Activated CD4-positive, CD25-positive, alpha-beta regulatory T cell (primary cell): Measurements from ENCODE around the gene DHRS4L2.
"Not testable (repeated sequence)": the region's sequence is repeated elsewhere in the genome, so short reads cannot be mapped to it uniquely, and the experiment has no call there.

Source experiments
- DNase-seq, 4 experiments: peaks; one replicate each; lab custom pipeline; 2025; lab: John Stamatoyannopoulos, UW

The DHRS4L2 gene

DNA sequence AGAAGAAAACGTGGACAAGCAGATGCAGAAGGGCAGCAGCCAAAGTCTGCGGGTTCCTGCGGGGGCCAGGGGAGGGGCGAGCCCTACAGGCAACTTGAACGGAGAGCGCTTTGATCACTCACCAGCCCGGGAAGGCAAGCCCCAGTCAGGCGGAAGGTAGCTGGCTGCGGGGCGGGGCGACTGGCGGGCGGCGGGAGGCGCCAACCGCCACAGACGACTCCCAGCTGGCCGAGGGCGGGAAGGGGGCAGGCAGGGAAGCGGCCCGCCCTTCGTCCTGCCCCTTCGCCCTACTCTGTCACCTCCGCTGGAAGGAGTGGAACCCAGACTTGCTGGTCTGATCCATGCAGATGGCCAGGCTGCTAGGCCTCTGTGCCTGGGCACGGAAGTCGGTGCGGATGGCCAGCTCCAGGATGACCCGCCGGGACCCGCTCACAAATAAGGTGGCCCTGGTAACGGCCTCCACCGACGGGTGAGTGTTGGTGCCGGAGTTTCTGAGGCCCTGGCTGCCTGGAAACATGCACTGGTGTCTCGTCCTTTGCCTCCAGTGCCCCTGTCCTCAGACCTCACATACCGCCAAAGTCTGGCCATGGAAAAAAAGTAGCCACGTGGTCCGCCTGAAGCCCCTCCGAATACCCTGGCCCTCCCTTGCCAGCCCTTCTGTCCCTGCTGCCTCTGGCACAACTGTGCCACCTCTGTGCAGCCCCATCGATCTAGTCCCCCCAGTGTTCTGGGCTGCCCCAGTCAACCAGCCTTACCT is at the start of gene DHRS4L2:
TSS of gene DHRS4L2 (plus strand) at position 323 of the 757 bp plus-strand sequence. CDS start at position 342, 19 bp downstream.
- DNase-seq, result peak; percentile 41 to 54 (median 48)

DNA sequence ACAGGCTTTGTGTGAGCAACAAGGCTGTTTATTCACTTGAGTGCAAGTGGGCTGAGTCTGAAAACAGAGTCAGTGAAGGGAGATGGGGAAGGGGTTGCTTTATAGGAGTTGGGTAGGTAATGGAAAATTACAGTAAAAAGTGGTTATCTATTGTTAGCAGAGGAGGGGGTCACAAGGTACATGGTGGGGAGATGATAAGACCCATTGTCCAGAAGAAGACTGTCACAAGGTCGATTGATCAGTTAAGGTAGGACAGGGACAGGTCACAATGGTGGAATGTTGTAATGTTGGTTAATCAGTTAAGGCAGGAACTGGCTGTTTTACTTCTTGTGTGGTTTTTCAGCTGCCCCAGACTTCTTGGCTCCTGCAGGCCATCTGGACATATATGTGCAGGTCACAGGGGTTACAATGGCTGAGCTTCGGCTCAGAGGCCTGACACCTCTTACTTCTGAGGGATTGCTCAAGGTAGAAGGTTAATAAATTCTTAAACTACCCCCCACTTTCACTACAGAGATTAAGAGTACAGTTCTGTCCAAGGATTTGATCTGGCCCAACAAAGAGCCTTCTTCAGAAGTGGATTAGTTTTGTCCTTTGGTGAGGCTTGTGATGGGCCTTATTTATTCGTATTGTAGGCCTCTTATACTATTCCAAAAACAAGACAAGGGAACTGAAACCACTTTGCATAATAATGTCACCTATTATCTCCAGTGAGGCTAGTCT is 49.0 kb upstream of the DHRS4L2 start:
- DNase-seq, result no peak

DNA sequence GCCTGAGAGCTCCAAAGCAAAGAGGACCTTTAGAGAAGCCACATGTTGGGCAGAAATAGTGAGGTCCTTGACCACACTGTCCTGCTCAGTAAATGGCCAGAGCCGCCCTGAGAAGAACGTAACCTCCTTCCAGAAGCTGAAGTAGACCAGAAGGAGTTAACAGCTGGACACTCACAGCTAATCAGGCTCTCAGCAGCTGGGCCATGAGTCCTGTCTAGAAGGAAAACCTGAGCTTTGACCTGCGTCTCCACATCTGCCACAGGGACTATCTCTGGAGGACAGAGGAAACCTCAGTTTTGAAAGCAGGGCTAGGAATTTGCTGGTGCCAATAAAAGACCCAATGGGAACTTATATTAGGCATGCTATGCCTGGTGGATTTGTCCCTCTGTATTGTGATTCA is 47.5 kb upstream of the DHRS4L2 start:
- DNase-seq, result no peak

DNA sequence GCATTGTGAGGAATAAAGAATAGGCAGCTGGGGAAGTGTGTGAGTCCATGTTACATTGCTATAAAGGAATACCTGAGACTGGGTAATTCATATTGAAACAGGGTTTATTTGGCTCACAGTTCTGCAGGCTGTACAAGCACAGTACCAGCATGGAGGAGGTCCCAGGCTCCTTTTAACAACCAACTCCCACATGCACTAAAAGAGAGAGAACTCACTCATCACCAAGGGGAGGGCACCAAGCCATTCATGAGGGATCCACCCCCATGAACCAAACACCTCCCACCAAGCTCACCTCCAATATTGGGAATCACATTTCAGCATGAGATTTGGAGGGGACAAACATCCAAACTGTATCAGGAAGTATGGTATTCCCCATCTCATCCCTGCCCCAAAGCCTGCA is 47.1 kb upstream of the DHRS4L2 start:
- DNase-seq, result no peak

DNA sequence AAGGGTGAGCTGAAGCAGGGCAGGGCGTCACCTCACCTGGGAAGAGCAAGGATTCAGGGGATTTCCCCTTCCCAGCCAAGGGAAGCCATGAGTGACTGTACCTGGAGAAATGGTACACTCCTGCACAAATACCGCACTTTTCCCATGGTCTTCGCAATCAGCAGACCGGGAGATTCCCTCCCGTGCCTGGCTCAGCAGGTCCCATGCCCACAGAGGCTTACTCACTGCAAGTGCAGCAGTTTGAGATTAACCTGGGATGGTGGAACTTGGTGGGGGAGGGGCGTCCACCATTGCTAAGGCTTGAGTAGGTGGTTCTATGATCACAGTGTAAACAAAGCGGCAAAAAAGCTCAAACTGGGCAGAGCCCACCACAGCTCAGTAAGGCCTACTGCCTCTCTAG is 46.1 kb upstream of the DHRS4L2 start:
- no peak for DNase-seq

DNA sequence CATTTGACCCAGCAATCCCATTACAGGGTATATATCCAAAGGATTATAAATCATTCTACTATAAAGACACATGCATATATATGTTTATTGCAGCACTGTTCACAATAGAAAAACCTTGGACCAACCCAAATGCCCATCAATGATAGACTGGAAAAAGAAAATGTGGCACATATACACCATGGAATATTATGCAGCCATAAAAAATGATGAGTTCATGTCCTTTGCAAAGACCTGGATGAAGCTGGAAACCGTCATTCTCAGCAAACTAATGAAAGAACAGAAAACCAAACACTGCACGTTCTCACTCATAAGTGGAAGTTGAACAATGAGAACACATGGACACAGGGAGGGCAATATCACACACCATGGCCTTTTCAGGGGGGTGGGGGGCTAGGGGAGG is 39.7 kb upstream of the DHRS4L2 start:
- DNase-seq, result not testable (repeated sequence)

DNA sequence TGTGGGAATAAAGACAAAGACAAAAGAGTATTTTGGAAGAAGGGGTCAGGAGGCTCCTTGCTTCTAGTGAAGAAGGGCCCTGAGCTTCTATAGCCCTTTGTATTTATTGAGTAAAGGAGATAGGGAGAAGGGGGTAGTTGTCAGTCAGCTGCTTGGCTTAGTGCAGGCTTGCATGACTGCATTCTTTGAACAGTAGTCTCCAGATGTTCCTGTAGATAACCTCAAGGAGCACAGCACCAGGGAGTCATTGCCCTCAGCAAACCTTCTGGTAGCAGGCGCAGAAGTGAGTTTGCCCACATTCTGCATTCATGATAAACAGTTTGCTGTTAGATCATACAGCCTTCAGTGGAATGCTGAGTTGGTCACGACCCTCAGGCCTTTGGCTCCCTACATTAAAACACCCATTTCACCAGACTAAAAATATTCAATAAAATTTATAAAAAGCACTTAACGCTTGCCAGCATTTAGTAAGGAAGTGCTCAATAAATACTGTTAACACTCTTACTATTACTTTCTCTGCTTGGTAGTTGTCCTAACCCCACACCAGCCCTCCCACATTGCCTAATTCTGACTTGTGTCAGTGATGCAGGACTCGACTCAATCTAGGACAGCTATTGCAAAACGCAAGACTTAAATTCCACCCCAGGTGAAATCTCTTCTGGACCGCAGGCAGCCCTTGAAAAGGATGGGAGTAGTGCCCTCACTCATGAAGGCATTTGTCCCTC is 38.2 kb upstream of the DHRS4L2 start:
- DNase-seq, result no peak

DNA sequence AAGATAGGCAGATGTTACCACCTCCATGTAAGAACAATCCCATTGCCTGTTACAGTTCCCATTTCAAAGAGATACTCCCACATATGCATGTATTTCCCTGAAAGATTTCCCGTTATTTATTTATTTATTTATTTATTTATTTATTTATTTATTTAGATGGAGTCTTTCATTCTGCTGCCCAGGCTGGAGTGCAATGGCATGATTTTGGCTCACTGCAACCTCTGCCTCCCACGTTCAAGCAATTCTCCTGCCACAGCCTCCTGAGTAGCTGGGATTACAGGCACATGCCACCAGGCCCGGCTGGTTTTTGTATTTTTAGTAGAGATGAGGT is 37.6 kb upstream of the DHRS4L2 start:
- not testable (repeated sequence) for DNase-seq

DNA sequence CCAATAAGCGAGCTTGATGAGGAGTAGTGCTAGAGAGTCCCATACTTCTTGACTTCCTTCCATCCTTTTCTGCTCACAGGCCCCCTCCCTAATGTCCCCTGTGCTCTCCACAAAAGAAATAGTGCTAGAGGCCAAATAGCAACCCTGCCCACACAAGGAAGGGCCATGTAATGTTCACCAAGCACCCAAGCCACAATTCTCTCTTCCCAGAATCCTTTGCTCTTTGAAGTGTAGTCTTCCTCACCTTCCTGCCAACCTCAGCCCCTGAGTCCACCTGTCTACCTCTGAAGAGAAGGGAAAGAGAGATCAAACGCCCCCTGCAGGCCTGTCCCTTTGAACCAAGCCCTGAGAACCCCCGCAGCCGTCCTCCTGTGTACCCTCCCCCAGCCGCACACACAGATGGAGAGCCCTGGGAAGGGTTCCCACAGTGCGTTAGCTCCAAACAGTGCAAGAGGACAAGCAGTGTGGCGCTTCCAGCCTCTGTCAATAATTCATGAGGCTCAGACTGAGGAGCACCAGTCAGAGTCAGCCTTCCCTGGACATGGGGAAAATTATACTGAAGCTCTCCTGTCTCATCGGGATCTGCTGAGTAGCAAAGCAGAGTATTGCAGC is 37.0 kb upstream of the DHRS4L2 start:
- no peak for DNase-seq

DNA sequence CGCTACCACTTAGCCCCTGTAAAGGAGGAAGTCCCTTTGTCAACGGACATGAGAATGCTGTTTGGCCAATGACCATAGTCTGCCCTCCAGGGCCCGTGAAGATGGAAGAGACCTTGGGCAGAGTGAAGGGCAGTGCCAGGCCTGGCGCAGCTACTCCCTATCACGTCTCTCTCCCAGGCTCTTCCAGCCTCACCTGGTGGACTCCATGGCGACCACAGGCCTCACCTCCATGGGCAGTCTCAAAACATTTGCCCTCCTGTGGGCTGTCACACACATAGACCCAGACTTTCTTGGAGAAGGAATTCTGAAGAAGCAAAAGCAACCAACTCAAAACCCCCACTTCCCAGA is 35.6 kb upstream of the DHRS4L2 start:
- DNase-seq, result not testable (repeated sequence)

DNA sequence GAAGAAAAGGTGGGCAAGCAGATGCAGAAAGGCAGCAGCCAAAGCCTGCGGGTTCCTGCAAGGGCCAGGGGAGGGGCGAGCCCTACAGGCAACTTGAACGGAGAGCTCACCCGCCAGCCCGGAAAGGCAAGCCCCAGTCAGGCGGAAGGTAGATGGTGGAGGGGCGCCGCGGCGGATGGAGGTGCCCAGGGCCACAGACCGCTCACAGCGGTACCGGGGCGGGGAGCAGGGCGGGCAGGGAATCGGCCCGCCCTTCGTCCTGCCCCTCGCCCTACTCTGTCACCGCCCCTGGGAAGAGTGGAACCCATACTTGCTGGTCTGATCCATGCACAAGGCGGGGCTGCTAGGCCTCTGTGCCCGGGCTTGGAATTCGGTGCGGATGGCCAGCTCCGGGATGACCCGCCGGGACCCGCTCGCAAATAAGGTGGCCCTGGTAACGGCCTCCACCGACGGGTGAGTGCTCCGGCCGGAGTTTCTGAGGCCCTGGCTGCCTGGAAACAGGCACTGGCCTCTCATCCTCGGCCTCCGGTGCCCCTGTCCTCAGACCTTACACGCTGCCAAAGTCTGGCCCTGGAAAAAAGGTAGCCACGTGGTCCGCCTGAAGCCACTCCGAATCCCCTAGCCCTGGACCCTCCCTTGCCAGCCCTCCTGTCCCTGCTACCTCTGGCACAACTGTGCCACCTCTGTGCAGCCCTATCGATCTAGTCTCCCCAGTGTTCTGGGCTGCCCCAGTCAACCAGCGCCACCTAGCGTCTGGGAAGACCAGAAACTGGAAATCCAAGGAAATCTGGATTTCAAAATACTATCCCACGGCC is 35.1 kb upstream of the DHRS4L2 start, which contains the start of gene DHRS4:
TSS of gene DHRS4 (plus strand) at position 307 of the 815 bp plus-strand sequence. CDS start at position 326, 19 bp downstream.
- peak; percentile 48 to 74 (median 64) for DNase-seq

DNA sequence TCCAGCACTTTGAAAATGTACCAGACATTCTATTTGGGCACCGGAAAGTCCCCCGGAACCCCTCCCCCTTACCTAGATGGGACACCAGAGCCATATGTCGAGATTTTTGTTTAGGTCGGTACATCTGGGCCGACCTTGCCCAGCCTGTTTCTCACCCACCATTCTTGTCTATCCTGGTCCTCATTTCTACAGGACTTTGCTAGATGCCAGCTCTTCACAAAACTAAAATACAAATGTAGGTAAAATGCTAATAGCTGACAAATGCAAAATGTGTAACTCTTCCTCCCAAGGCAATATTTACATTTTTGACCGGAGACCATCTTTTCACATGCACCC is 34.5 kb upstream of the DHRS4L2 start:
- DNase-seq, result not testable (repeated sequence)

DNA sequence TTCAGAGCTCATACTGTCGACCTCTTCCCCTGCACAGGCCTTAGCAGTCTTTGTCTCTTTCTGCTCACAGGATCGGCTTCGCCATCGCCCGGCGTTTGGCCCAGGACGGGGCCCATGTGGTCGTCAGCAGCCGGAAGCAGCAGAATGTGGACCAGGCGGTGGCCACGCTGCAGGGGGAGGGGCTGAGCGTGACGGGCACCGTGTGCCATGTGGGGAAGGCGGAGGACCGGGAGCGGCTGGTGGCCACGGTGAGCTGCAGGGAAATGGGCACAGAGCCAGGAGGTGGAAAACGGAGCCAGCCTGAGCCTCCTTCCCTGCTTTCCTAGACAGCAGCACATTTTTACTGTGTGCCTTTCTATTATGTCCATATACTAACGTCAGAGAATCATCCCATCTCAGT is 33.8 kb upstream of the DHRS4L2 start:
- not testable (repeated sequence) for DNase-seq

DNA sequence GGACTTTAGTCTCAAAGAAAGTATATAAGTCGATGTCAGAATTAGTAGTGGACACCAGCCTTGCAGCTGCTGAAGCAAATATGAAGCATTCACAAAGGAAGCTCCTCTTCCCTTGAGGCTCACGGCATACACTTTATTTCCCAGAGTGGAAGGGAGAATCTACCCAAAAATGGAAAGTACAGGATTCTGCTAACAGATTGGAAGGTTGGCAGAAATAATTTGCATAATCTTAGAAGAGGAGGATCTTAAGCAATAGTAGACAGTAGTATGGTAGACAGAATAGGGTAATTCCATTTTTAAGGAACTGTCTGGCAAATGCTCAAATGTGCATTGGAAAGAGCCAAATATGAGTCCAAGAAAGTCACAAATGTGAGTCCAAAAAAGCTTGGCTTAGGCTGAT is 32.9 kb upstream of the DHRS4L2 start:
- not testable (repeated sequence) for DNase-seq

DNA sequence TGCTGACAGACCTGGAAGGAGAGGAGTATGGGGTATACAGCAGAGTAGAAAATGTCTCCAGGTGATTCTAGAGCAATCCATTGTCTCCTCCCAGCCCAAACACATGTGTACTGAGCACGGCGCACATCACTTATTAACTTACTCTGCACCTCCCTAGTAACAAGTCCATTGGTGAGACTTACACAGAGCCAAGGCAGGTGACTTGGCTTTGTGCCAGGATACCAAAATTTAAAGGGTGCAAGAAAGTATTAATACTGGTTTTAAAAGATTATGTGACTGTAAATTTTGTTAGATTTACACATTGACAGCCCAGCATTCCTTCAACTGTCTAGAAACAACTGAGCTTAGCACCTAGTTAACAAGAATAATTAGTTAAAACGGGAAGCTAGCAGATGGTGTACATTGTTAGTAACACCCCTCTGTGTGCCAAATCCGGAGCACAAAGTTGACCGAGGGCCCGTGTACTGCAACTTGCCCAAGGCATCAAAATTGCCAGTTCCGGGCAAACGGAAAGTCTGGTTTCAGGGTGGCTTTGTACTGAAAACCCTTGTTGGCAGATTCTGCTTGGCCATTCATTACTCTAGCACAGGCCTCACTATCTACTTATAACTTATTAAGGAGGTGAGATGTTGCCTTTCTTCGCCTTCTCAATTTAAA is 30.7 kb upstream of the DHRS4L2 start:
- DNase-seq, result not testable (repeated sequence)

DNA sequence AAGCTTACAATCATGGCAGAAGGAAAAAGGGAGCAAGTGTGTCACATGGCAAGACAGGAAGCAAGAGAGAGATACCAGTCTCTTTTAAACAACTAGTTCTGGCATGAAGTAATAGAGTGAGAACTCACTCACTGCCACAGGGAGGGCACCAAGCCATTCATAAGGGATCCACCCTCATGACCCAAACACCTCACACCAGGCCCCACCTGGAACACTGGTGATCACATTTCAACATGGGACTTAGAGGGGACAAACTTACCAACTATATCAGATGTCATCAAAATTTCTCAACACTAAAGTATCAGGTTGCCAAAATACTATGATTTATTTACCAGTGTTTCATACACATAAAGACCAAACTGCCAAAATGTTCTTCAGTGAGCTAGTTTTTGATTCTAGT is 27.8 kb upstream of the DHRS4L2 start:
- DNase-seq, result not testable (repeated sequence)

DNA sequence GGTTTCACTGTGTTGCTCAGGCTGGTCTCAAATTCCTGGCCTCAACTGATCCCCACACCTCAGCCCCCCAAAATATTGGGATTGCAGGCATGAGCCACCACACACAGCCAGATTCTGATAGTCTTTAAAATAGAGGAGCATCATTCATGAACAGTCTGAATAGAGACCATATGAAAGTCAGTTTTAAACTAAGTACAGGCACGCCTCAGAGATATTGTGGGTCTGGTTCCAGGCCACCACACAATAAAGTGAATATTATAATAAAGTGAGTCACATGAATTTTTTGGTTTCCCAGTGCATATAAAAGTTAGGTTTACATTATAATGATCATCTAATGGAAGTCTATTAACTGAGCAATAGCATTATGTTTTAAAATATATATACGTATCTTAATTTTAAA is 27.0 kb upstream of the DHRS4L2 start:
- DNase-seq, result not testable (repeated sequence)

DNA sequence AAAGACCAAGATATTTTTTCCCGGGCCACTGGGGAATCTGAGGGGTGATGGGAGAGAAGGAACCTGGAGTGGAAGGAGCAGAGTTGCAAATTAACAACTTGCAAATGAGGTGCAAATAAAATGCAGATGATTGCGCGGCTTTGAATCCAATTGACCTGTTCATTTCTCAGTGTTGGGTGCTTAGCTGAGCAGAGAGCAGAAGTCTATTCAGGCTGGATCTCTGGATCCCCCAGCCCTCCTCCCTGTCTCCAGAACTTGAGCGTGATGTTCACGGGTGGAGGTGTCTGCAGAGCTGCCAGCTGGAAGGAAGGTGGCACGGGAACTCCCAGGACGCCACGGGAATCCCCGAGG is 19.6 kb upstream of the DHRS4L2 start:
- not testable (repeated sequence) for DNase-seq

DNA sequence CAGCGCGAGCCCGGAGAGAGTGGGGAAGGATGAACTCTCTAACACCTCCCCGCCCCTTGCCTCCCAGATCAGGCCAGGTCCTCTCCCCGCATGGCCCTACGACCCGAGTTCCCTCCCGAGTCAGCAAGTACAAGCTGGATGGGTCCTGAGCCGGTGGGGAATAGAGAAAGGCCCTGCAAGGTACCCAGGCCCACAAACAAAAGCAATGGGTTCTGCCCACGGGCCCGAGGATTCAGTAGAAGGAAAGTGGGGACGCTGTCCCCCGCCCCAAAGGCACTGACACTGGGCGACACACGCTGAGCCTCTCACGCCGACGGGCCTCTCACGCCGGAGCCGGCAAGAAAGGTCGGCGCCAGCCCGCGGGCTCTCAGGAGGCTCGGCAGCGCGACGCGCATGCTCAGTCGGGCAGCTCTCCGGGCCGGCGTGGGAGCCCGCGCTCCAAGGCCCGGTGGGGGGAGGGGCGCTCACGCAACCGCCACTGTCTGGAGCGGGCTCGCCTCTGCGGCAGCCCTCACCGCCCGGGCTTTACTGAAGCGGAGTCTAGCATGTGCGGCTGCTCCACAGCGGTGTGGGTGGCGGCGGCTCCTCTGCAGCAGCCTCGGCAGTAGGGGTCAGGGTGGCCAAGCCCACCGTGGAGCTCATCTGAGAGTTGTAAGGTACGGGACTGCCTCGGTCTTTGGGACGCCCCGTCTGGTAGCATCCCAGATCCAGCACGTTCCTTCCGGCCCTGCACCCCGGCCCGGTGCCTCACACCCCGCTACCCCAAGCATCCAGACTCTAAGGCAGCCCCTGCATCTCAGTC is 19.0 kb upstream of the DHRS4L2 start:
- DNase-seq, result peak; percentile 14 to 53 (median 36)

DNA sequence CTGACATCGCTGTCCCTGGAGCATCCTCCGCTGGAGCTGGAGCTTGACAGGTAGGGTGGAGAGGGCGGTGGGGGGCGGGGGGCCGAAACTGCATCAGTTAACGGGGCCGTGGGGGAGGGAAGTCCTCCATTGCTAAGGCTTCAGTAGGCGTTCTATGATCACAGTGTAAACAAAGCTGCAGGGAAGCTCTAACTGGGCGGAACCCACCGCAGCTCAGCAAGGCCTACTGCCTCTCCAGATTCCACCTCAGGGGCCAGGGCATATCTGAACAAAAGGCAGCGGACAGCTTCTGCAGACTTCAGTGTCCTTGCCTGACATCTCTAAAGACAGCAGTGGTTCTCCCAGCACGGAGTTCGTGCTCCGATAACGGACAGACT is 18.5 kb upstream of the DHRS4L2 start:
- DNase-seq, result not testable (repeated sequence)
